ENCODE data around the gene ARL8A. TPM values are rescaled to one million over a fixed set of nuclear protein-coding genes. Genes with fewer than 3 reads are reported as not detected.

ARL8A gene
- total and polyA plus RNA-seq, 10 of the 15 experiments (the other 5 are each of a cell fraction or from before 2014, with no cell fraction given), result 0.34 to 49.2 (median 15.4) TPM

DNA sequence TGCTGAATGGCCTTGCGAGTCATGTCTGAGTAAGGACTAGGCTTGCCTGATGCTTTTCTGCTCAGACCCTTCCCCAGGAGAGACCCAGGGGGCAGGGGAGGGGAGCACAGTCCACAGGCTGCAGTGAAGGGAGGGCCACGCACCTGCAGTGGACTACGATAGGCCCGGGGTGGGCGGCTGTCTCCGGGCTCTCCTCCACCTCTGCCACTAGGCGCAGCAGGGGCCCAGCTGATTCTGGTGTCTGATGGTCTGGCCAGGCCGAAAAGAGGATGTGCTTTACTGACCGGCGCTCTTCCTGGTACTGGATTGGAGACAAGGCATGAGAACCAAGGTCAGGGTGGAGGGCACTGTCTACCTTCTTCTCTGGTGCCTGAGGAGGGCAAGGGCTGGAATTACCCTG lies 7.9 kb upstream of the ARL8A start:
- H3K36me3 ChIP-seq (ENCODE audit: control insufficient read depth in 2 of 2, insufficient read depth in 2 of 2, low read length in 1 of 2), result peaks cover 31 to 37% of the 10 kb centered on the region in 2 experiments; a peak in 3 of 4 replicates
- ChIA-PET SMC1A (ENCODE audit: uncharacterized antibody, unreplicated experiment) (interaction anchor here (1.1 to 1.5 kb wide), 2 partner anchors 18 to 27 kb away, joined by 3 read pairs; no protein-coding TSS in a partner anchor), RAD21 (ENCODE audit: unreplicated experiment) (no interaction called here), POLR2A (no interaction called here), CTCF (no interaction called here)
- no peak overlapping the region for H3K27ac ChIP-seq (ENCODE audit: control insufficient read depth, insufficient read depth)
- no peaks in the 10 kb centered on the region for H3K79me2 ChIP-seq (ENCODE audit: control insufficient read depth, insufficient read depth, low read length)
- H3K4me3 ChIP-seq, result no peak overlapping the region
- intact Hi-C loops (cut with micrococcal nuclease; ENCODE audit: unreplicated experiment), result no loop called here
- peaks cover 4% of the 10 kb centered on the region; the same call in 1 of the 2 replicates for H3K4me1 ChIP-seq (ENCODE audit: control insufficient read depth, insufficient read depth, low read length)
- ATAC-seq (no peak), DNase-seq (ENCODE audit: low read depth, low spot score) (no peak), FAIRE-seq (no peak)
- 100% methylated on average over 10 of the region's 10 CpGs for WGBS (ENCODE audit: insufficient coverage, insufficient replicate concordance, low lambda C conversion rate, missing lambda C conversion rate)
- no peak overlapping the region for H2AFZ ChIP-seq (ENCODE audit: control insufficient read depth, low read depth, low read length)
- H4K20me1 ChIP-seq (ENCODE audit: control insufficient read depth, insufficient read depth), result no peaks in the 10 kb centered on the region
- no TSS peak for BruUV-seq (replicated peaks)
- in situ Hi-C loops (cut with MboI), result no loop called here
- H3K9ac ChIP-seq (ENCODE audit: control insufficient read depth, insufficient read depth, low read length), result no peak overlapping the region
- H3K4me2 ChIP-seq (ENCODE audit: control insufficient read depth, insufficient read depth), result no peak overlapping the region
- TF ChIP-seq IRF5 (IDR thresholded peaks at IDR 0.05; ENCODE audit: borderline replicate concordance), result no peak
- TF ChIP-seq ZNF207 (IDR thresholded peaks at IDR 0.05; ENCODE audit: borderline replicate concordance), result no peak
- TF ChIP-seq HDGF (IDR thresholded peaks at IDR 0.05), result no peak
- no peak for TF ChIP-seq MTA2 (IDR thresholded peaks at IDR 0.05; ENCODE audit: low read depth)
- TF ChIP-seq E2F8 (IDR thresholded peaks at IDR 0.05; ENCODE audit: low read depth, partially characterized antibody), result no peak
- TF ChIP-seq, protein P1, sequence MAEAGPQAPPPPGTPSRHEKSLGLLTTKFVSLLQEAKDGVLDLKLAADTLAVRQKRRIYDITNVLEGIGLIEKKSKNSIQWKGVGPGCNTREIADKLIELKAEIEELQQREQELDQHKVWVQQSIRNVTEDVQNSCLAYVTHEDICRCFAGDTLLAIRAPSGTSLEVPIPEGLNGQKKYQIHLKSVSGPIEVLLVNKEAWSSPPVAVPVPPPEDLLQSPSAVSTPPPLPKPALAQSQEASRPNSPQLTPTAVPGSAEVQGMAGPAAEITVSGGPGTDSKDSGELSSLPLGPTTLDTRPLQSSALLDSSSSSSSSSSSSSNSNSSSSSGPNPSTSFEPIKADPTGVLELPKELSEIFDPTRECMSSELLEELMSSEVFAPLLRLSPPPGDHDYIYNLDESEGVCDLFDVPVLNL (IDR thresholded peaks at IDR 0.05; ENCODE audit: low read depth, low read length), result no peak
- no peak for TF ChIP-seq RUNX3 (IDR thresholded peaks at IDR 0.05; ENCODE audit: low read length)
- no peak for TF ChIP-seq FOS (IDR thresholded peaks at IDR 0.05; ENCODE audit: borderline replicate concordance, extremely low read depth, insufficient read length)
- no peak for TF ChIP-seq BMI1 (IDR thresholded peaks at IDR 0.05; ENCODE audit: borderline replicate concordance)
- no peak for TF ChIP-seq MEF2A (IDR thresholded peaks at IDR 0.05; ENCODE audit: insufficient read depth, low read depth, low read length)
- TF ChIP-seq ZNF384 (IDR thresholded peaks at IDR 0.05; ENCODE audit: borderline replicate concordance, low read depth, low read length), result no peak
- no peak for TF ChIP-seq NFIC (IDR thresholded peaks at IDR 0.05; ENCODE audit: low read depth, low read length)
- TF ChIP-seq MXI1 (IDR thresholded peaks at IDR 0.05; ENCODE audit: low read depth, low read length), result no peak
- no peak for TF ChIP-seq FOXM1 (IDR thresholded peaks at IDR 0.05; ENCODE audit: low read depth, low read length)
- TF ChIP-seq LARP7 (IDR thresholded peaks at IDR 0.05), result no peak
- no peak for TF ChIP-seq TBL1XR1 (IDR thresholded peaks at IDR 0.05; ENCODE audit: low read depth, low read length)
- TF ChIP-seq POU2F2 (IDR thresholded peaks at IDR 0.05; ENCODE audit: borderline replicate concordance, low read depth, low read length), result no peak
- TF ChIP-seq MEF2B (IDR thresholded peaks at IDR 0.05; ENCODE audit: partially characterized antibody, poor library complexity, severe bottlenecking), result no peak
- no peak for TF ChIP-seq HDAC2 (IDR thresholded peaks at IDR 0.05)
- no peaks in the 10 kb centered on the region for H3K27me3 ChIP-seq (replicated peaks in 1 of 2; ENCODE audit: control insufficient read depth in 2 of 2, insufficient read depth in 2 of 2, low read length in 1 of 2)
- H3K9me3 ChIP-seq (replicated peaks; ENCODE audit: control insufficient read depth, insufficient read depth, low read length), result no peaks in the 10 kb centered on the region

Data from GM12878 (cell line).